Vagina (tissue), 2 donors: Measurements from ENCODE around the gene MAP1LC3B2. TPM values are rescaled to one million over a fixed set of nuclear protein-coding genes. Genes with fewer than 3 reads are reported as not detected.

Experiments
- DNase-seq, 2 donors: peaks; one replicate each; pipeline ENCODE4 v3.0.0-alpha.2; 2017; ENCODE audit errors: extremely low spot score in 2 of 2
- H3K27ac ChIP-seq: fragments of 200-600 bp; sonication (generic); one replicate; pipeline ENCODE4 v1.5.1; 2019
- H3K27me3 ChIP-seq: fragments of 200-600 bp; sonication (generic); one replicate; pipeline ENCODE4 v1.5.1; 2019
- H3K36me3 ChIP-seq, 2 donors: fragments of 200-600 bp; sonication (generic); one replicate each; pipeline ENCODE4 v1.5.1; 2017 to 2019
- H3K4me1 ChIP-seq: fragments of 200-600 bp; sonication (generic); one replicate; pipeline ENCODE4 v1.5.1; 2019
- H3K4me3 ChIP-seq, 2 donors: fragments of 200-600 bp; sonication (generic); 1 replicate in 1 of 2; 2 replicates in 1 of 2; pipeline ENCODE4 v1.5.1; 2016 to 2019
- H3K9me3 ChIP-seq: fragments of 200-600 bp; sonication (generic); one replicate; pipeline ENCODE4 v1.5.1; 2019
- POLR2A ChIP-seq, 2 donors: fragments of 450-650 bp; IDR thresholded peaks; one replicate each; pipeline ENCODE4 v1.6.1; 2017; ENCODE audit warnings: antibody characterized with exemption in 2 of 2, mild to moderate bottlenecking in 2 of 2, moderate library complexity in 2 of 2
- POLR2AphosphoS5 ChIP-seq, 2 donors: sonication (generic); formaldehyde crosslinking; IDR thresholded peaks; one replicate each; pipeline ENCODE4 v1.9.0; 2017; ENCODE audit warnings: antibody characterized with exemption in 2 of 2, mild to moderate bottlenecking in 2 of 2, low read depth in 1 of 2; ENCODE audit not compliant: insufficient read depth in 1 of 2
- intact Hi-C: fragments of 100-400 bp; cut with DNase I; formaldehyde crosslinking; loops from one replicate; pipeline ENCODE4 v1.15.1; 2023
- total RNA-seq: library from RNA; depleted of rRNA; stranded (reverse); fragments of >200 nt; gene quantifications from one replicate; pipeline ENCODE4 v1.2.3, GENCODE V29; 2016
- TF ChIP-seq, protein P1 (sequence below), 3 experiments: fragments of 450-650 bp in 2 of 3; fragments of 200-600 bp in 1 of 3; sonication (generic) in 1 of 3; IDR thresholded peaks; one replicate each; pipeline ENCODE4 v1.5.1; 2017 to 2019; ENCODE audit warnings: antibody characterized with exemption in 3 of 3, mild to moderate bottlenecking in 2 of 3, moderate library complexity in 2 of 3

Gene MAP1LC3B2
- total RNA-seq, 1 donor from 2014 or later, result not detected

DNA sequence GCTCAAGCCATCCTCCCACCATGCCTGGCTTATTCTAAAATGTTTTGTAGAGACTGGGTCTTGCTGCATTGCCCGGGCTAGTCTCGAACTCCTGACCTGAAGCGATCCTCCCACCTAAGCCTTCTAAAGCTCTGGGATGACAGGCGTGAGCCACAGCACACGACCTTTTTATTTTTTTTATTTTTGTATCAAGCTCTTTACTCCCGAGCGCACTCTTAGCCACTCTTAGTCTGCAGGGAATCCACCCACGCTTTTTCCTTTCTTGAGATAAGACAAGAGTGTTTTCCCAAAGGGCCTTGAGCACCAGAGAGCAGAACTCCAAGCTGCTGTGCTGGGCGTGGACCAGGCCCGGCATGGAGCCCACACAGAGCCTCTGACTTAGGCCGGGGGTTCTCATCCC lies 23.4 kb downstream of the MAP1LC3B2 start:
- DNase-seq, result no peak
- no peak overlapping the region for H3K4me3 ChIP-seq
- no peaks in the 10 kb centered on the region for H3K9me3 ChIP-seq
- no peaks in the 10 kb centered on the region for H3K4me1 ChIP-seq
- intact Hi-C loops, result no loop called here
- TF ChIP-seq POLR2A (IDR thresholded peaks at IDR 0.05) (no peak), POLR2AphosphoS5 (IDR thresholded peaks at IDR 0.05; ENCODE audit: insufficient read depth in 1 of 2, low read depth in 1 of 2) (no peak)
- TF ChIP-seq, protein P1, sequence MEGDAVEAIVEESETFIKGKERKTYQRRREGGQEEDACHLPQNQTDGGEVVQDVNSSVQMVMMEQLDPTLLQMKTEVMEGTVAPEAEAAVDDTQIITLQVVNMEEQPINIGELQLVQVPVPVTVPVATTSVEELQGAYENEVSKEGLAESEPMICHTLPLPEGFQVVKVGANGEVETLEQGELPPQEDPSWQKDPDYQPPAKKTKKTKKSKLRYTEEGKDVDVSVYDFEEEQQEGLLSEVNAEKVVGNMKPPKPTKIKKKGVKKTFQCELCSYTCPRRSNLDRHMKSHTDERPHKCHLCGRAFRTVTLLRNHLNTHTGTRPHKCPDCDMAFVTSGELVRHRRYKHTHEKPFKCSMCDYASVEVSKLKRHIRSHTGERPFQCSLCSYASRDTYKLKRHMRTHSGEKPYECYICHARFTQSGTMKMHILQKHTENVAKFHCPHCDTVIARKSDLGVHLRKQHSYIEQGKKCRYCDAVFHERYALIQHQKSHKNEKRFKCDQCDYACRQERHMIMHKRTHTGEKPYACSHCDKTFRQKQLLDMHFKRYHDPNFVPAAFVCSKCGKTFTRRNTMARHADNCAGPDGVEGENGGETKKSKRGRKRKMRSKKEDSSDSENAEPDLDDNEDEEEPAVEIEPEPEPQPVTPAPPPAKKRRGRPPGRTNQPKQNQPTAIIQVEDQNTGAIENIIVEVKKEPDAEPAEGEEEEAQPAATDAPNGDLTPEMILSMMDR (IDR thresholded peaks at IDR 0.05), result no peak
- no peak overlapping the region for H3K27ac ChIP-seq
- no peaks in the 10 kb centered on the region for H3K36me3 ChIP-seq
- H3K27me3 ChIP-seq, result no peaks in the 10 kb centered on the region

GRCh38 chr12:116583129-116583694 lies 24.0 kb downstream of the MAP1LC3B2 start:
- intact Hi-C loops, result no loop called here
- no peak overlapping the region for H3K4me3 ChIP-seq
- H3K27ac ChIP-seq, result no peak overlapping the region

DNA sequence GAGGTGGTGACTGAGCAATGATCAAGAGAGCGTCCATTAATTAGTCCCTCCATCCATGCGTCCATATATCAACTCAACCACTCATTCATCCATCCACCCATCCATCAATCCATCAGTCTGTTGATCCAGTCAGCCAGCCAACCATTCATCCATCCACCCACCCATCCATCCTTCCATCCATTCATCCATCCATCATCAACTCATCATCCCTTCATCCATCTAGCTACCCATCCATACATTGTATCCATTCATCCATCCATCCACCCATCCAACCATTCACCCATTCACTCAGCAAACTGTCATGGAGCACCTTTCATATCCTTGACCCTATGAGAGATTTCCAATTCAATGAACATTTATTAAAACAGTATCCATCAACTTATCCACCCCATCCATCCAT lies 28.1 kb downstream of the MAP1LC3B2 start:
- no peaks in the 10 kb centered on the region for H3K27me3 ChIP-seq
- TF ChIP-seq POLR2AphosphoS5 (IDR thresholded peaks at IDR 0.05; ENCODE audit: insufficient read depth in 1 of 2, low read depth in 1 of 2), result no peak
- TF ChIP-seq, protein P1 (IDR thresholded peaks at IDR 0.05), result no peak
- TF ChIP-seq POLR2A (IDR thresholded peaks at IDR 0.05), result no peak
- H3K27ac ChIP-seq, result no peak overlapping the region
- H3K4me3 ChIP-seq, result no peak overlapping the region
- no peak for DNase-seq
- H3K4me1 ChIP-seq, result peaks cover 11% of the 10 kb centered on the region
- intact Hi-C loops, result no loop called here
- no peaks in the 10 kb centered on the region for H3K9me3 ChIP-seq
- no peaks in the 10 kb centered on the region for H3K36me3 ChIP-seq

More at GRCh38 chr12:116583129-116583694, 24.0 kb downstream of the MAP1LC3B2 start:
- Histone ChIP-seq H3K4me1 (no peaks in the 10 kb centered on the region), H3K36me3 (no peaks in the 10 kb centered on the region), H3K27me3 (no peaks in the 10 kb centered on the region), H3K9me3 (no peaks in the 10 kb centered on the region)
- DNase-seq, result no peak
- TF ChIP-seq POLR2AphosphoS5 (IDR thresholded peaks at IDR 0.05; ENCODE audit: insufficient read depth in 1 of 2, low read depth in 1 of 2), result no peak
- TF ChIP-seq POLR2A (IDR thresholded peaks at IDR 0.05), result no peak
- TF ChIP-seq, protein P1 (IDR thresholded peaks at IDR 0.05), result no peak

DNA sequence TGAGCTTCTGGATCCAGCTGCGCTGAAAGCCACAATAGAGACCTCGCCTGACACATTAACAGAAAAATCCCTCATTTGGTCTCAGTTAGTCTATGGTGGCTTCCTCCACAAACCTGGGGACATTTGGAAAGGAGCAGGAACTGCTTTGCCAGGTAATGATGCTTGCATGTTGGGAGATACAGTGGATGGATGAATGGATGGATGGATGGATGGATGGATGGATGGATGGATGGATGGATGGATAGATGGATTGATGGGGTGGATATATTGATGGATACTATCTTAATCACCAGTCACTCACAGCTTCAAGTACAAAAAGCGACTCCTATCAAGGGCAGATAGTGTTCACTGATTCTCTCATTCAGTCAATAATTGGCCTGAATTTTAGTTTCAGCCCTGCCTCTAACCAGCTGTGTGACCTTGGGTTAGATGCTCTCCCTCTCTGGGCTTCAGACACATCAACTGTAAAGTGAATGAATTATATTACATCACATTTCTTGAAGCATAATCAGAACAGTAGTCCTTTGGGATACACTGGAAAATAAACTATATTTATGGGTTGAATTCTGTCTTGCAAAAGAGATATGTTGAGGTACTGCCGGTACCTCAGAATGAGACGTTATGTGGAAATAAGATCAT lies 29.3 kb downstream of the MAP1LC3B2 start:
- Histone ChIP-seq H3K4me1 (peaks cover 21% of the 10 kb centered on the region), H3K27ac (no peak overlapping the region), H3K36me3 (no peaks in the 10 kb centered on the region), H3K4me3 (no peak overlapping the region), H3K9me3 (no peaks in the 10 kb centered on the region), H3K27me3 (no peaks in the 10 kb centered on the region)
- intact Hi-C loops, result no loop called here
- no peak for DNase-seq
- TF ChIP-seq POLR2A (IDR thresholded peaks at IDR 0.05) (no peak), POLR2AphosphoS5 (IDR thresholded peaks at IDR 0.05; ENCODE audit: insufficient read depth in 1 of 2, low read depth in 1 of 2) (no peak)
- TF ChIP-seq, protein P1 (IDR thresholded peaks at IDR 0.05), result no peak

DNA sequence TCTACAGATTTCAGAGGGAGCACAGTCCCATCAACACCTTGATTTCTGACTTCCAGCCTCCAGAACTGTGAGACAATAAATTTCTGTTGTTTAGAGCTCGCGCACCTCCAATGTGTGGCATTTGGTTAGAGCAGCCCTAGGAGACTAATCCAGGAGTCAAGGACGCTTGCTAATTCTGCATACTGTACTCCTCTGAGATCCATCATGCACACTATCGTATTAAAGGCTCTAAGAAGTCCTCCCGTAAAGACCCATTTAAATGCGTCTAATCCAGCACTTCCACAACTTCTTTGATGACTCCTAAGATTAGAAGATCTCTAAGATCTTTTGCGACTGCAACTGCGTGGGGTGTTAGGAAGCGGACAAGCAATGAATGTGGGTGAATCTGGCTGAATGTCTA lies 30.4 kb downstream of the MAP1LC3B2 start:
- no peak for DNase-seq
- intact Hi-C loops, result no loop called here
- TF ChIP-seq POLR2A (IDR thresholded peaks at IDR 0.05) (no peak), POLR2AphosphoS5 (IDR thresholded peaks at IDR 0.05; ENCODE audit: insufficient read depth in 1 of 2, low read depth in 1 of 2) (no peak)
- peaks cover 28% of the 10 kb centered on the region for H3K4me1 ChIP-seq
- no peak overlapping the region for H3K4me3 ChIP-seq
- no peaks in the 10 kb centered on the region for H3K36me3 ChIP-seq
- H3K27ac ChIP-seq, result no peak overlapping the region
- H3K27me3 ChIP-seq, result no peaks in the 10 kb centered on the region
- no peaks in the 10 kb centered on the region for H3K9me3 ChIP-seq
